Omental fat pad (tissue), 4 donors: Measurements from ENCODE around the gene GPD1. TPM values are rescaled to one million over a fixed set of nuclear protein-coding genes. Genes with fewer than 3 reads are reported as not detected.
A peak's percentile ranks its signal among the peaks of the same experiment; 100 is the strongest.
"Not testable (repeated sequence)": the region's sequence is repeated elsewhere in the genome, so short reads cannot be mapped to it uniquely, and the experiment has no call there.

Experiments
- ATAC-seq: fragments of 150-250 bp; one replicate; pipeline ENCODE4 v1.9.1; 2016; ENCODE audit warnings: mild to moderate bottlenecking, moderate library complexity; ENCODE audit not compliant: low FRiP score
- DNase-seq: peaks from one replicate; pipeline ENCODE4 v3.0.0-alpha.2; 2019; ENCODE audit warnings: low spot score
- CTCF ChIP-seq, 3 donors: fragments of 450-650 bp; IDR thresholded peaks; one replicate each; pipeline ENCODE4 v1.5.1; 2016 to 2017; ENCODE audit warnings: antibody characterized with exemption in 3 of 3, mild to moderate bottlenecking in 3 of 3, moderate library complexity in 2 of 3
- total RNA-seq, 4 donors: library from RNA; depleted of rRNA; stranded (reverse); fragments of >200 nt; gene quantifications; one replicate each; pipeline ENCODE4 v1.1.0, GENCODE V29; 2016

GPD1 gene
- total RNA-seq, 4 donors from 2014 or later: 689 to 2,989 (median 2,080) TPM

GRCh38 chr12:50082644-50083043 lies 21.2 kb upstream of the GPD1 start:
- DNase-seq (no peak), ATAC-seq (no peak)
- no peak for TF ChIP-seq CTCF (IDR thresholded peaks at IDR 0.05)

GRCh38 chr12:50083301-50083700 lies 20.5 kb upstream of the GPD1 start:
- TF ChIP-seq CTCF (IDR thresholded peaks at IDR 0.05): no peak
- no peak for DNase-seq
- ATAC-seq: no peak

- DNase-seq, ATAC-seq: not testable (repeated sequence)
Measured at GRCh38 chr12:50084409-50084774, 19.4 kb upstream of the GPD1 start.

GRCh38 chr12:50084775-50085614 lies 18.8 kb upstream of the GPD1 start, which contains the start of gene SMARCD1:
Gene SMARCD1 (plus strand): TSS chr12:50085342. CDS start chr12:50085370, 28 bp downstream.
- DNase-seq (peak; percentile 54), ATAC-seq (peak; percentile 91)
- TF ChIP-seq CTCF (IDR thresholded peaks at IDR 0.05): no peak

- DNase-seq: no peak
- TF ChIP-seq CTCF (IDR thresholded peaks at IDR 0.05): no peak
- no peak for ATAC-seq
Measured at GRCh38 chr12:50085615-50086072, 18.2 kb upstream of the GPD1 start.

- DNase-seq (no peak), ATAC-seq (no peak)
- TF ChIP-seq CTCF (IDR thresholded peaks at IDR 0.05): no peak
Measured at GRCh38 chr12:50086148-50086547, 17.7 kb upstream of the GPD1 start.

GRCh38 chr12:50087151-50087550 lies 16.7 kb upstream of the GPD1 start:
- DNase-seq: no peak
- ATAC-seq: no peak
- TF ChIP-seq CTCF (IDR thresholded peaks at IDR 0.05): no peak
